LNCaP clone FGC (cell line): ENCODE data around the gene SLFN11.
"Not testable (repeated sequence)": the region's sequence is repeated elsewhere in the genome, so short reads cannot be mapped to it uniquely, and the experiment has no call there.

Experiments
- DNase-seq: peaks from one replicate; pipeline ENCODE4 v3.0.0-alpha.2; 2011; ENCODE audit warnings: low read depth
- H3K4me3 ChIP-seq: 2 replicates; pipeline ENCODE4 v1.5.1; 2011; ENCODE audit warnings: mild to moderate bottlenecking, low read depth, low read length, control low read depth
- TF ChIP-seq, protein P1 (sequence below): IDR thresholded peaks from 2 replicates; pipeline ENCODE4 v1.5.1; 2012; ENCODE audit warnings: mild to moderate bottlenecking; ENCODE audit not compliant: control insufficient read depth, insufficient read depth; ENCODE audit errors: extremely low read depth

SLFN11 gene

DNA sequence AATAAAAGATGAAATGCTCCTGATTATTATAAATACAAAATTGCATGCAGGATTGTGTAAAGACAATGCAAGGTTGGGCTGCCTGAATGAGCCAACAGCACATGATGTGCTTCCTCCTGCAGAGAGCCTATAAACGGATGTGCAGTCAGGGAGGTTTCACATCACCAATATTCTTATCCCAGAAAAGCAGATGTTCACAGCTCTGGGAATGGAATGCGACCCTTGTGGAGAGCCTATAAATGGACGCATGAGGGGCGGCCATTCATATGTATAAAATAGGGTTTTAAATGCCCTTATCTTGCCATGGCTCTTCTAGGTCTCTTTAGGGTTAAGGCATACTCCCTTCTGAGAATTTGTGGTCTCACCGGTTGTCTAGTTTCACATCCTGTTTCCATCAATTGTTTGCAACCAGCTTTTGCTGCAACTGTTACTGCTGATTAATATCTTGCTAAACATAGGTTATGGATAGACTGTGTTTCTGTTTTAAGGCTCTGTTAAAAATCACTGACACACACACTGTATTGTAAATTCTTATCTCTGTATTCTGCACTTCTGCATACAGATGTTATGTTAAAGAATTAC is 31.9 kb downstream of the SLFN11 start:
- no peak for DNase-seq
- no peak overlapping the region for H3K4me3 ChIP-seq
- TF ChIP-seq, protein P1, sequence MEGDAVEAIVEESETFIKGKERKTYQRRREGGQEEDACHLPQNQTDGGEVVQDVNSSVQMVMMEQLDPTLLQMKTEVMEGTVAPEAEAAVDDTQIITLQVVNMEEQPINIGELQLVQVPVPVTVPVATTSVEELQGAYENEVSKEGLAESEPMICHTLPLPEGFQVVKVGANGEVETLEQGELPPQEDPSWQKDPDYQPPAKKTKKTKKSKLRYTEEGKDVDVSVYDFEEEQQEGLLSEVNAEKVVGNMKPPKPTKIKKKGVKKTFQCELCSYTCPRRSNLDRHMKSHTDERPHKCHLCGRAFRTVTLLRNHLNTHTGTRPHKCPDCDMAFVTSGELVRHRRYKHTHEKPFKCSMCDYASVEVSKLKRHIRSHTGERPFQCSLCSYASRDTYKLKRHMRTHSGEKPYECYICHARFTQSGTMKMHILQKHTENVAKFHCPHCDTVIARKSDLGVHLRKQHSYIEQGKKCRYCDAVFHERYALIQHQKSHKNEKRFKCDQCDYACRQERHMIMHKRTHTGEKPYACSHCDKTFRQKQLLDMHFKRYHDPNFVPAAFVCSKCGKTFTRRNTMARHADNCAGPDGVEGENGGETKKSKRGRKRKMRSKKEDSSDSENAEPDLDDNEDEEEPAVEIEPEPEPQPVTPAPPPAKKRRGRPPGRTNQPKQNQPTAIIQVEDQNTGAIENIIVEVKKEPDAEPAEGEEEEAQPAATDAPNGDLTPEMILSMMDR: no peak

DNA sequence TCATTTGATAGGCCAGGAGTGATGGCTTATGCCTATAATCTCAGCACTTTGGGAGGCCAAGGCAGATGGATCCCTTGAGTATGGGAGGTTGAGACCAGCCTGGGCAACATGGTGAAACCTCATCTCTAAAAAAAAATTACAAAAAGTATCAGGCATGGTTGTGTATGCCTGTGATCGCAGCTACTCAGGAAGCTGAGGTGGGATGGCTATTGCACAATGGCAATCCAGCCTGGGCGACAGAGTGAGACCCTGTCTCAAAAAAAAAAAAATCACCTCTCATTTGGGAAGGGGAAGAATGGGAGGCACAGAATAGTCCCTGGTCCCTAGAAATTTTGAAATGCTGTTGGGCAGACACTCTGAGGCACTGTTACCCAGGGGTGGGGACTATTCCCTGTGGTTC is 35.2 kb downstream of the SLFN11 start:
- TF ChIP-seq, protein P1: no peak
- no peak for DNase-seq
- no peak overlapping the region for H3K4me3 ChIP-seq

DNA sequence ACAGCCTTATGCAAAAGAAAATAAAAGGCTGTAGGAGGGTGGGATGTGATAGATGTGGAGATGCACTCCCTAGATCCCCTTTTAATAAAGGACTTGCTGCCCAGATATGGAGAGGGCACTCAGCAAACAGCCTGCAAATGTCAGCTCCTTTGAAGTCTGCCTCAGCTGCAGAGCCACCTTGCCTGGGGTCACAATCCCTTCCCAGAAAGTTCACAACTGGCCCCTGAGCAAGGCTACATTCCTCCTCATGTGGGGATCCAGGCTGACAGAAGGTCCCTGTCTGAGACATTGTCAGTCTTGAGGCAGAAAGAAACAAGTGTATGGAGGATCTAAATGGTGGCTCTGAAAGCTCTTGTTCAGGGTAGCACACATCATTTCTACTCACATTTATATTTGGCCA is 36.1 kb downstream of the SLFN11 start:
- DNase-seq: no peak
- H3K4me3 ChIP-seq: no peak overlapping the region
- TF ChIP-seq, protein P1: no peak

DNA sequence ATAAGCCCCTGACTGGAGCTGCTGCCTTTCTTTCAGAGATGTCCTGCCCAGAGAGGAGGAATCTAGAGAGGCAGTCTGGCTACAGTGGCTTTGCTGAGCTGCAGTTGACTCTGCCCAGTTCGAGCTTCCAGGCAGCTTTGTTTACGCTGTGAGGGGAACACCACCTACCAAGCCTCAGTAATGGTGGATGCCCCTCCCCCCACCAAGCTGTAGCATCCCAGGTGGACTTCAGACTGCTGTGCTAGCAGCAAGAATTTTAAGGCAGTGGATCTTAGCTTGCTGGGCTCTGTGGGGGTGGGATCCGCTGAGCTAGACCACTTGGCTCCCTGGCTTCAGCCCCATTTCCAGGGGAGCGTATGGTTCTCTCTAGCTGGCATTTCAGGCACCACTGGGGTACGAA is 39.8 kb downstream of the SLFN11 start:
- DNase-seq, H3K4me3 ChIP-seq: not testable (repeated sequence)

DNA sequence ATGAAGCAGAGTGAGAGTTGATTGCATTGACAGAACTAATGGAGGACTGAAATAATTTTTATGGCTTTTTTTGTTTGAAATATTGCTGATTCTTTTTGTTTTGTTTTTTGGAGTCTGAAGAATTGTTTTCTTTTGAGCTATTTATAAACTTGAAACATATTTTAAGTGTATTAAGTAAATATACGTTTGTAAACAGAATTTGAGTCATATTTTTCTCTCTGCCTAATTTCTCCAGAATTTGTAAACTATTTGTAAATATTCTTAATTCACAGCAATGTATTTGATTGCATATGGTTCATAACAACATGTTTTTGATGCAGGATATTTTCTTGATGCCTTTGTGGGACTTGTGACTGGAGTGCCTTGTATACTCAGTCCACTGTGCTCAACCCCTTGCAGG is 50.7 kb downstream of the SLFN11 start:
- TF ChIP-seq, protein P1: no peak
- DNase-seq: no peak
- H3K4me3 ChIP-seq: no peak overlapping the region

DNA sequence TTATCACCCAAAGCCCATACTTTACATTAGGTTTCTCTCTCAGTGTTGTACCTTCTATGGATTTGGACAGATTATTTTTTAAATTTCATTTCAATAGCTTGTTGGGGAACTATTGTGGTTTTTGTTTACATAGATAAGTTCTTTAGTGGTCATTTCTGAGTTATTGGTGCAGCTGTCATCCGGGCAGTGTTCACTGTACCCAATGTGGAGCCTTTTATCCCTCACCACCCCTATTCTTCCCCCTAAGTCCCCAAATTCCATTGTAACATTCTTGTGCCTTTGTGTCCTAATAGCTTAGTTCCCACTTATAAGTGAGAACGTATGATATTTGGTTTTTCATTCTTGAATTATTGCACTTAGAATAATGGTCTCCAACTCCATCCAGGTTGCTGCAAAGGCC is 57.5 kb downstream of the SLFN11 start:
- DNase-seq: no peak
- TF ChIP-seq, protein P1: no peak
- H3K4me3 ChIP-seq: no peak overlapping the region

DNA sequence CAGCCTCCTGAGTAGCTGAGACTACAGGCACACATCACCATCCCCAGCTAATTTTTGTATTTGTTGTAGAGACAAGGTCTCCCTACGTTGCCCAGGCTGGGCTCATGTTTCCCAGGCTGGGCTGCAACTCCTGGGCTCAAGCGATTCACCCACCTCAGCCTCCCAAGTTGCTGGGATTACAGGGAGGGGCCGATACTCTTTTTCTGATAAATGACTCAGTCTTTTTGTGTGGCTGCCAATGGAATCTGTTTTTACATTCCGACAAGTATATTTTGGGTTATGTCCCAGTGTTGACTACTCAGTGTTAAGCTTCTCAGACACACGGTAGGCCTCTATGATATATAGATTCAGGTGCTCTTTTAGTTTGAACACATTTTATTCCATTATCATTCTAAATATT is 58.1 kb downstream of the SLFN11 start:
- TF ChIP-seq, protein P1: no peak
- peak; percentile 51 for DNase-seq
- no peak overlapping the region for H3K4me3 ChIP-seq
